ENCODE data around the gene FAM168A. TPM values are rescaled to one million over a fixed set of nuclear protein-coding genes. Genes with fewer than 3 reads are reported as not detected.

The FAM168A gene
- total RNA-seq, 1 donor from 2014 or later: 19.3 TPM

- peak overlapping the region; percentile 87 for H2AFZ ChIP-seq (replicated peaks)
- no peaks in the 10 kb centered on the region for H3F3A ChIP-seq (ENCODE audit: low read depth)
- no peaks in the 10 kb centered on the region for H4K20me1 ChIP-seq (ENCODE audit: low read depth)
- H3K27ac Mint-ChIP-seq: peak overlapping the region; percentile 34
- no peak overlapping the region for H3K4me2 ChIP-seq
- H3K4me1 Mint-ChIP-seq: peaks cover 9% of the 10 kb centered on the region
- no peak overlapping the region for H3K9ac ChIP-seq
- H3K27ac ChIP-seq: no peak overlapping the region
- H3K36me3 ChIP-seq: no peaks in the 10 kb centered on the region
- H3K9me3 ChIP-seq (ENCODE audit: low read depth): no peaks in the 10 kb centered on the region
- H3K79me2 ChIP-seq (ENCODE audit: low read depth): no peaks in the 10 kb centered on the region
- H3K27me3 Mint-ChIP-seq (ENCODE audit: insufficient read depth, low read depth): peaks cover 12% of the 10 kb centered on the region
- no peaks in the 10 kb centered on the region for H3K36me3 Mint-ChIP-seq
- DNase-seq (ENCODE audit: low spot score): no peak
- H3K4me3 Mint-ChIP-seq: no peak overlapping the region
- H3K4me1 ChIP-seq: no peaks in the 10 kb centered on the region
- H3K9me3 Mint-ChIP-seq: peaks cover 3% of the 10 kb centered on the region
- no peak overlapping the region for H3K4me3 ChIP-seq
- no peaks in the 10 kb centered on the region for H3K27me3 ChIP-seq
- TF ChIP-seq EZH2phosphoT487 (IDR thresholded peaks at IDR 0.05): no peak
- no peak for TF ChIP-seq EZH2 (IDR thresholded peaks at IDR 0.05)
- no peak for TF ChIP-seq CTCF (IDR thresholded peaks at IDR 0.05)
Measured at GRCh38 chr11:73637012-73637411, 39.1 kb upstream of the FAM168A start.

DNA sequence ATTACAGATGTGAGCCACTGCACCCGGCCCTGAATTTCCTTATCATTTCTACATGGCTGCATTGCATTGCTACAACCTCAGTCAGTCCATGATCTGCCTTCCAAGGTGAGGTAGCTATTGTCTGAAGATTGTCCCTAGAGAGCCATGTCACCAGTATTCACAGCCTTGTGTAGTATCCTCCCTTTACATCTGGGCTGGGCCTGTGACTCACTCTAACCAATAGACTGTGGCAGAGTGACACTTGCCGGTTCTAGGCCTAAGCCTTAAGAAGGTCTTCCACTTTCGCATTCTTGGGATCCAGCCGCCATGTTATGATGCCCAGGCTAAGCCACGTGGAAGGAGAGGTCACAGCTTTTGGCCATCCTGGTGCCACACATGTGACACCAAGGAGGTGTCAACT, 38.3 kb upstream of the FAM168A start:
- Mint-ChIP-seq H3K36me3 (no peaks in the 10 kb centered on the region), H3K27me3 (ENCODE audit: insufficient read depth, low read depth) (peaks cover 12% of the 10 kb centered on the region), H3K27ac (peak overlapping the region; percentile 39), H3K4me3 (no peak overlapping the region), H3K9me3 (peaks cover 3% of the 10 kb centered on the region), H3K4me1 (peaks cover 9% of the 10 kb centered on the region)
- no peaks in the 10 kb centered on the region for H3K79me2 ChIP-seq (ENCODE audit: low read depth)
- no peaks in the 10 kb centered on the region for H3K36me3 ChIP-seq
- no peak for DNase-seq (ENCODE audit: low spot score)
- H3K9ac ChIP-seq: no peak overlapping the region
- no peak overlapping the region for H3K4me3 ChIP-seq
- H4K20me1 ChIP-seq (ENCODE audit: low read depth): no peaks in the 10 kb centered on the region
- TF ChIP-seq EZH2phosphoT487 (IDR thresholded peaks at IDR 0.05) (no peak), EZH2 (IDR thresholded peaks at IDR 0.05) (no peak), CTCF (IDR thresholded peaks at IDR 0.05) (no peak)
- H3K9me3 ChIP-seq (ENCODE audit: low read depth): no peaks in the 10 kb centered on the region
- no peak overlapping the region for H3K27ac ChIP-seq
- H3F3A ChIP-seq (ENCODE audit: low read depth): no peaks in the 10 kb centered on the region
- H3K4me2 ChIP-seq: no peak overlapping the region
- no peaks in the 10 kb centered on the region for H3K4me1 ChIP-seq
- H2AFZ ChIP-seq (replicated peaks): no peak overlapping the region
- H3K27me3 ChIP-seq: no peaks in the 10 kb centered on the region

DNA sequence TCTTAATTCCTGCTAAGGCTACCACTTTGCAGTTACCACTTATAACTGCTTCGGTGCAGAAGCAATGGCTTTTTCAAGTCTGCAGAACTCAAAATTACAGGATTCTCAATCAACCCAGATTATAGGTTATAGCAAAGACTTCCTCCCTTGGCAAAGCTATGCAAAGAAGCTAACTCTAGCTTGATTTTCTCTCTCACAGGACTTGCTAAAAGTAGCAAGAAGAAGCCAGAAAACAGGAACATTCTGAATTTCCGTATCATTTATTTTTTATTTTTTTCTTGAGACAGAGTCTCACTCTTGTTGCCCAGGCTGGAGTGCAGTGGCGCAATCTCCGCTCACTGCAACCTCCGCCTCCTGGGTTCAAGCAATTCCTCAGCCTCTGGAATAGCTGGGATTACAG, 37.8 kb upstream of the FAM168A start:
- Histone ChIP-seq H3F3A (ENCODE audit: low read depth) (no peaks in the 10 kb centered on the region), H3K27ac (no peak overlapping the region), H3K9me3 (ENCODE audit: low read depth) (no peaks in the 10 kb centered on the region), H3K4me3 (no peak overlapping the region), H4K20me1 (ENCODE audit: low read depth) (no peaks in the 10 kb centered on the region), H3K36me3 (no peaks in the 10 kb centered on the region), H3K9ac (no peak overlapping the region), H3K4me2 (no peak overlapping the region), H3K4me1 (no peaks in the 10 kb centered on the region), H3K79me2 (ENCODE audit: low read depth) (no peaks in the 10 kb centered on the region), H3K27me3 (no peaks in the 10 kb centered on the region), H2AFZ (replicated peaks) (no peak overlapping the region)
- H3K4me3 Mint-ChIP-seq: no peak overlapping the region
- no peaks in the 10 kb centered on the region for H3K36me3 Mint-ChIP-seq
- no peak for DNase-seq (ENCODE audit: low spot score)
- H3K4me1 Mint-ChIP-seq: peaks cover 9% of the 10 kb centered on the region
- TF ChIP-seq EZH2 (IDR thresholded peaks at IDR 0.05) (no peak), CTCF (IDR thresholded peaks at IDR 0.05) (no peak), EZH2phosphoT487 (IDR thresholded peaks at IDR 0.05) (no peak)
- no peak overlapping the region for H3K27ac Mint-ChIP-seq
- H3K27me3 Mint-ChIP-seq (ENCODE audit: insufficient read depth, low read depth): peaks cover 12% of the 10 kb centered on the region
- H3K9me3 Mint-ChIP-seq: peaks cover 3% of the 10 kb centered on the region
